SKM-1 (cell line): Measurements from ENCODE around the gene PLXNA4.

ENCODE experiments used
- DNase-seq: peaks from one replicate; lab custom pipeline; 2025; ENCODE audit not compliant: unreplicated experiment; lab: John Stamatoyannopoulos, UW

Gene PLXNA4

DNA sequence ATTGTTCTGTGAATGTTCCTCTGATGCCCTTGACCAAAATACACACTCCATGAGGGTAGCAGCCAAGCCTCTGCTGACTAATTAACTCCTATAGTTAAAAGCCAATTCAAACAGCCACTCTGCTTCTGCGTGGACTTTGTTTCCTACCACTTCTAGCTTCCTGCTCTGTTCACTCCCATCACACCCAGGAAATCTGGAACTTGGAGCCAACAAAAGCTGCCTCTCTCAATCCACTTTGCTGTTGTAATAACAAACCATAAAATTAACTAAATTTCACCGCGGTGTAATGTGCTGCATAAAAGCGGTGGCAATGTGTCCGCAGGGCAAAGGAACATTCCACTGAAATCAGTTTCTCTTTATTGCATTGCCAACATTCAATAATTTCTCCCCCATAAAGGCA lies 239.5 kb downstream of the PLXNA4 start:
- no peak for DNase-seq

DNA sequence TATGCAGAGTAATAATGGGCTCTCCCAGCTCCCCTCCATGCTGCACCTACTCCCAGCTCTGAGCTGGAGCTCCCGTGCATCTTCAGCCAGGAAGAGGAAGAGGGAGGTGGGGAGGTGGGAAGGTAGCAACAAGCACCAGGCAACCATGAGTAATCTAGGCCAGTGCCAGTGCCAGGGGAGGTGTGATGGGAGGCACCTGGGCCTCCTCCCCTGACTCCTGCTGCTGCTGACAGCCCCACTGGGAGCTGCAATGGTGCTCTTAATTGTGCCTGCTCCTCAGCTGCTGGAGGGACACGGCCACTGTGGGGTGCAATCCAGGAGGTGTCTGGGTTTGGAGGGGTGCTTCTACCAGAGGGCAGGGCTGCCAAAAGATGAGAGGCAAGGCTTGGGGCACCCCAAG lies 243.0 kb downstream of the PLXNA4 start:
- DNase-seq = no peak

DNA sequence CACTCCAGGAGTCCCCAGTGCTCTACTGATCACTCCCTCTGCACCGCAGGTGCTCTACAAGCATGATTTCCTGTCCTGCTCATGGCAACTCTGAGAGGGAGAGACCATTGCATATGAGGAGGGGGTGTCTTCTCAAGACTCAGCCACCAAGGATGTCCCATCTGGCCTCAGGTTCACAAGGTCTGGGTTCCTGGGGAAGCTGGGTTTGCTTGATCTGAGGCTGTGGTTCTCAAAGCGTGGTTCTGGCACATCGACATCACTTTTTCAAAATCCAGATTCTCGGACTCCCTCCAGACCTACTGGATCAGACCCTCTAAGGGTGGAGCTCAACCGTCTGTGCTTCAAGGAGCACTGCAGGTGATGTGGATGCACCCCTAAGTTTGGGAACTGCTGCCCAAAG lies 247.5 kb downstream of the PLXNA4 start:
- DNase-seq = no peak

DNA sequence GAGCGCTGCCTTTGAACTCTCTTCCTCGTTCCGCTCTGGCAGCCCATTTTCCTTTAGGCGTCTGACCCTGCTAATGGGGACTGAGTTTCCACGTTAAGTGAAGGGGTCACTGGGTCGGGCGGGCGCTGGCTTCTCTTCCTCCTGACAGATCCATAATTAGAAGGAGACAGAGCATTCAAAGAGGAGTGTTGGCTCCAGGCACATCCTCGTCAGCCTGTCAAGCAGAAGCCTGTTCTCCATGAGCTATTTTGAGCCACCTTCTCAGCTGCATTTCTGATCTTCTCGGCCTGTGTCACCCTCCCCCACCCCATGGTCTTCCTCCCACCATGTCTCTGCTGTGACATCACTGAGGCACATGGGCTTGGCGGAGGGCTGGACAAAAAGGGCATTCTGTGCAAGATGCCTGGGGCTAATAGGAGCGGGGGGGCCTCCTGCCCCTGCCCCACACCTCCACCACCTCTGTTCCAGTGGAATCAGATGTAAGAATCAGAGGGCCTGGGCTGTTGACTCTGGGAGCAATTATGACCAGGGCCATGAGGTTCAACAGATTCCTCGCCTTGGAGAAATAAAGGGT lies 248.1 kb downstream of the PLXNA4 start:
- no peak for DNase-seq

DNA sequence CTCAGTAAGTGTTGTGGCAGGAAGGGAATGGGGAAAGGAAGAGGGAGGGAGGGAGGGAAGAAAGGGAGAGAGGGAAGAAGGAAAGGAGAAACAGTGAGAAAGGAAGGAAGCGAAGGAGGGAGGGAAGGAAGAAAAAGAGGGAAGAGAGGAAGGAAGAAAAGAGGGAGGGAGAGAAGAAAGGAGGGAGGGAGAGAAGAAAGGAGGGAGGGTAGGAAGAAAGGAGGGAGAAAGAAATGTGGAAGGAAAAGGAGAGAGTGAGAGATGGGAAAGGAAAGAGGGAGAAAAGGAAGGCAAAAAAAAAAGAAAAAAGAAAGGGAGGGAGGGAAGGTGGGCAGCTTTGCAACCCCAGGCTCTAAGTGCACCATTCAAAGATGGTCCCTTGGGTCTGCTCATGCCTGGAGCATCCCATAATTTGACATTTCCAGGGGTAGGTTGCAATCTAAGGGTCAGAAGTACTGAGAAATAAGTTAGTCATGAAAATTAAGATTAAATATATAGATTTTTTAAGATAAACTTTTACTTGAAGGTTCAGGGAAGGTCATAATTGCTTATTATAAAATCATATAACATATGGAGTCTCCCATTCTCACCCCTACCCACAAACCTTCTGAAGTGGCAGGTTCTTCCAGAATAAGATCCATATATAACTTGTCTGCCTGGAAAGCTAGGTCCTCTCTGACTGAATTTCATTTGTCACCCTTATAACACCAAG lies 249.2 kb downstream of the PLXNA4 start:
- DNase-seq = no peak

DNA sequence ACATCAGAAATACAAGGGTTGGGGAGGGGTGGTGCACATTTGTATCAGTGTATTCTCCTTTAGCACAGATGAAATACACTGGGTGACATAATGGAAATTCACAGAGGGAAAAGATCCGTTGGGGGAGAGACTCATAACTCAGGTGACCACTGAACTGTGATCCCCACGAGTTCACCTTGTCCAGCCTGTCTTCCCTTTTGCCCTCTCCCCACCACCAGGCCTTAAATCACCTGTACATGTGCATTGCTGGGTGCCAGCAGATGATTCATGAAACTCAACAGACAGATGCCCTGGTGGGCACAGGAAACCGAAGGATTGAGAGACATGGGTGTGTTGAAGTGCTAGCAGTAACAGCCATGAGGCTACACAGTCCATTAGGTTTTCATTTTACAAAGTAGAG lies 253.3 kb downstream of the PLXNA4 start:
- no peak for DNase-seq

DNA sequence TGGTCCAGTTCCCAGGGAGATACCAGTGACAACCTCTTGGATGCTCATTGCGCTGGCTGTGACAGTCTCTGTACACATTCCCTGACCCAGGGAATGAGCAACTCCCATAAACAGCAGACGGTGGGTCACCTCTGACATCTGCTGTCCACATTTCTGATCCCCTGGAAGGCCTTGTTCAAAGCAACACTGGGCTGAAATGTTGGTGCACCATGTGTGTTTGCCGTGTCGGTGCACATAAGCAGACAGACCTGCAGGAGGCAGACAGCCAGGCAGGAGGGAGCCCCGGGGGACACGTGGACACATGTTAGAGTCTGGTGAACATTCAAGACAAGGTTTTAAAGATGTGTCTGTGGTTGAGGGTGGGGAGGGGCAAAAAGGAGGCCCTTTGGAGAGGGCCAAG lies 254.9 kb downstream of the PLXNA4 start:
- DNase-seq = no peak

DNA sequence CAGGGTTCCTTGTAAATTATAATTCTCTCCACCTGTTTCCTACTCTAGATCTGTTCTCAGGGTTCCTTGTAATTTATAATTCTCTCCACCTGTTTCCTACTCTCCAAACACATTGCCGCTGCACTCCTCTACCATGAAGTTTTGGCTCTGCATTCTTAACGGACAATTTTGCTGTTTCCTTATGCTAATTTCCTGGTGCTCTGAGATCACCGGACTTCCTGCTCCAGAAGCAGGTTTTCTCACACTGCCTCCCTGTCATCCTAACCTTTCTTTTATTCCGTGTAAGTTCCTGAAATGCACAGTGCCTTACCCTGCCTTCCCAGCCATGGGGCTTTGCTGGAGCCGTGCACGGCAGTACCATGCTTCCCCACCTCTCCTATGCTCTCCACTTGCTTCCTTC lies 256.8 kb downstream of the PLXNA4 start:
- no peak for DNase-seq

DNA sequence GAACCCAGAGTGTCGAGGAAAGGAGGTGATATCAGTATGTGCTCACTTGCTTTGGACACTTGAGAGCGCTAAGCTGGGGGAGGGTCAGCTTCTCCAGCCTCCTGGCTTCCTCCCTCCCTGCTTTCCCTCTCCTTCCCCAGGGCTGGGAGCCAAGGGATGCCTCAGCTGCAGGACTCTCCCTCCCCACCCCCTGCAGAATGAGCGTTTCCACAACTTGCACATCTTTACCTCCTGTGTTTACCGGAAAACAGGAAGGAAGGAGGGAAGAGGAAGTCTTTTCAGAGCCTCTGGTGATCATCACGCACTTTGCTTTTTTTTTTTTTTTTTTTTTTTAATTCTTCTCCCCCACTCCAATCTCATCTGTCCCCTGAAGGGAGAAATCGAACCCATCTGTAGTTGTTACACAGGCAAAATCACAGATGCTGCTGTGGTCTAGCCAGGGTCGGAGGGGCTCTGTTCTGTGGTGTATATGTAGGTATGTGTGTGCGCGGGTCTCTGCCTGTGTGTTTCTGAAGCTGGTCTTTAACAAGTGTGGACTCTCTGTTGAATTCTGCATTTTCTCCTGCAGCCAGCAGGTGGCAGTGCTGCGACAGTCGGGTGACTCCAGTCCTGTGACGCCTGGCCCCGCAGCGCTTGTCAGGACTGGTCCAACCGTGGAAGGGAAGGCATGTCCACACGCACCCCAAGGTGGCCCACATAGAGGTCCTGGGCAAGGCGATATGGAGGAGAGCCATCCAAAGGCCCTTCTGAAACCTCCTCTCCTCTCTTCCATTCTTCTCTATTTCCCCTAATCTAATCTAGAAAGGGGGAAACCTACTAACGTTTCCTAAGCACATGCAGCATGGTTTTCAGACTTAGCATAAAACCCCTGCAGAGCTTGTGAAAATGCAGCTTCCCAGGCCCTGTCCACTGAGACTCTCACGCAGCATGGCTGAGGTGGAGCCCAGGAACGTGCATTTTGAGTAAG lies 257.6 kb downstream of the PLXNA4 start:
- peak; percentile 76 for DNase-seq

DNA sequence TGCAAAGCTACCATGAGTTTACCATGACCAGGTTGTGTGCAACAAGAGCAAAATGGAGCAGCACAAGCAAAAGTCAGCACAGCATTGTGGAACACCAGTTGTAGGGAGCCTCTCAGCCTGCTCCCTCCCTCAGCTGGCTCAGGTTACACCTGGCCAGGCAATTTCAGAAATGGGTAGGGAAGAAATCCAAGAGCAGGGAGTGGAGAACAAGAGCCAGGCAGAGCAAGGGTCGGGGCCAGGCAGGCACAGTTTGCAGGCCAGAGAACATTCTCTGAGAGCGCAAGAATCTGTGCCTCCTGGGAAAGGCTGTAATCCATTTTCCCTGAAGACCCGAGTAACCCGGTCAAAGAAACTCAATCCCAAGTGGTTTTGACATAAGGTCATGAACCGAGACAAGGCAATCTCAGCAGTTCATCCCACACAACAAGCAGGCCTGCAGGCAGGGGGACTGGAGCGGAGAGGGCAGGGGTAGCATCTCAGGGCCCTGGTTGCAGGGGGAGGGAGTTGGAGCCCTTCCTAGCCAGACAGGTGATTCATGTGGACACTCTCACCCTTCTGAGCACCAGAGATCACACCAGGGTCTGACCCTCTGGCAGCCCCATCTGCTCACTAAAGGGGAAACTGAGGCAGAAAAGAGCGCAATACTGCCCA lies 258.4 kb downstream of the PLXNA4 start:
- no peak for DNase-seq

DNA sequence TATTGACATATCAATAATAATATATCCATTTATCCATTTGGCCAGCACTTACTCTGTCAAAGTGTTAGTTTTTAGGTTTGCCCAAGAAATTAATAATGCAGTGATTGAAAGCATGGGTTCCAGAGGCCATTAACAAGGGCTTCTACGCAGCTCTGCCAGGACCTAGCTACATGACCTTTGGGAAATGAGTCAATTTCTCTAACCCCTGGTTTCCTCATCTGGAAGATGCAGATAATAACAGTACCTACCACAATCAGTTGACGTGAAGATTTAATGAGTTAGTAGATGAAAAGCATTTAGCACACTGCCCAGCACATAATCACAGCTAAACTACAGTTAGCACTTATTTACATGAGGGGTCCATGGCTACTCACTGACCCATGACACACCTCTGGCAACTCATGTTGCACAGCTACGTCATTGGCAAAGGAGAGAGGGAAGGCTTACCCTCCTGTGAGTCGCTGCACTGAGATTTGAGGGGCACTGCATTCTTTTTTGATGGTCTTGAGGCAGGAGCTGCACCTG lies 263.7 kb downstream of the PLXNA4 start:
- no peak for DNase-seq

DNA sequence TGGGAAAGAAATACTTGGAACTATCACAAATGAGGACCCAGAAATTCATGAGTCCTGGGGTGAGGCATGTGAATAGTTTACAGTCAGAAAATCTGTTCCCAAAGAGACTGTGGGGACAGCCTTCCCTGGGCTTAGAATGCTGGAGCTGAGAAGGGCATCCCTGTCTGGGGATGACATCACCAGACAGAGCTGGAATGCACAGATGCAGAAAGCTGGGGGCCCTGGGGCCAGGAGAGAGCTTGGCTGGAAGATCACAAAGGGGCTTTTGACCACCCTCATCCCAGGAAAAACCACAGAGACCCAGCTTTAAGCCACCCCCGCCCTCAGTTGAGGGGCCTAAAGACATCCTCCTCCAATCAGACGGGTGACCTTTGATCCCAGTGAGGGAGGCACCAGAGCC lies 264.5 kb downstream of the PLXNA4 start:
- no peak for DNase-seq

DNA sequence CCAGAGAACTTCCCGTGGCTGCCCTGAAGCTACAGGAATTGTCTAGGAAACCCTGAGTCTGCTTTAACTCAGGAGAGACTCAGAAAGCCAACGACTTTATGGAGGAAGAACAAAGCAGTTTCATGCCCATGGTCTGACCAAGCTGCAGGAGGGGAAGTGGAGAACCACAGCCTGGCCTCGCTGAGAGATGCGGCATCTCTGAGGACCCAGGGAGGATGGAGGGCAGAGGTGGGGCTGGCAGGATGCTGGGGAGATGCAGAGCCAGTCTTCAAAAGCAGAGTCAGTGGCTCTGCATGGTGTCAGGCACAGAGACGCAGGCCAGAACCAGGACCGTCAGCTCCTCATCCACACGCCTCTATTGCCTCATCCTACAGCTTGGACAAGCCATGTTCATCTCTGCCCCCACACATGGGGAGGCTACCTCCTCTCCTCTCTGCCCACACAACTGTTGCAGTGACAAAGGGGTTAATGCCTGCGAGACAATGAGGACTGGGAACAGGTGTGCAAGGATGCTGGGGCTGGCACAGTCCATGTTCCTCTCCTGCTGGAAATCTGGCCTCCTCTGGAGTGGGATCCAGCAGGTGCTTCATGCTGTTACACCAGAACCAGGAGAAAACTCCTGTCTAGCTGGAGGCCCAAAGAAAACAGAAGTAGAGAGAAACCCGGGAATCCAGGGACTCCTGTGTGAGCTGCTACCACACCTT lies 267.0 kb downstream of the PLXNA4 start:
- DNase-seq = no peak

DNA sequence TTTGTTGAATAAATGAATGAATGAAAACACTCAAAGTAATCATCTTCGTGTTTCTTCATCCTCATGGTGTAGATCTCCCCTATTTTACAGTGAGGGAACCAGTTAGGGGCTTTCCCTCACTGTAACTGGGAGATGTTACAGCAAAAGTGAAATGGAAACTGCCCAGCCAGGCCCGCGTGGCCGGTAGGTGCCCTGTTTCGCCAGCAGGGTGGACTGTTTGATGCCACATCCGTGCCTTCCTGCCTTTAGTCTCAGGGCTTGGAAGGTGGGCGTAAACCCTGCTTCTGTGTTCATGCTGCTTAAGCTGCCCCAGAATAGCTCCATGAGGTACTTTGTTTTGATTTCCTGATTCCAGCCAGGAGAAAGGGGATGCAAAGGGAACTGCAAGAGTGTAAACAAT lies 268.8 kb downstream of the PLXNA4 start:
- no peak for DNase-seq

DNA sequence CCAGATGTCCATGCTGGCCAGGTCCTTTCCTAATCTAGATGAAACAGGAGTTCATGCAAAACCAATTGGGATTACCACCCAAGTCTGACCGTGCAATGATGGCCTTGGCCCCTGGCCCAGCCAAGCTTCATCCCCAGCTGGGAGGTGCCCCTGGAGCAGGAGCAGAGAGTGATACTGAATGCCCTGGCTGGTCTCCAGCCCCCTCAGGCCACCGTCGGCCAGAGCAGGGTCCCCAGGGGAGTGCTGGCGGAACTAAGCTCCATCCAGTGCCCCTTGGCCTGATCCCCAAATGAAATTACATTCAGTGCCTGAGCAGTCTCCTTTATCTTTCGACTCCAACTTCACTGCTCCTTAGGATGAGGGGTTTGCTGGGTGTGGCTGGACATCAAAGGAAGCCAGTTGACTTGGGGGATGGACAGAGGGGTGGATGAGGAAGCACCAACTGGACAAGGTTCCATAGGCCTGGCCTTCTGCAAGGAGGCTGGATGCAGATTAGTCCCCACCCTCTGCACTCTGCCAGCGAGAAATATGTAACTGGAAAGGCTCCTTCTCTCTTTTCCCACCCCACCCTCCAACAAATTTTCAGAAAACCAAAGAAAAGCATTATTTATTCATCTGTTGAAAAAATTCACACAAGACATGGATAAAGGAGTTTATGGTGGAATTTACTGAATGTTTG lies 275.5 kb downstream of the PLXNA4 start:
- DNase-seq = no peak

DNA sequence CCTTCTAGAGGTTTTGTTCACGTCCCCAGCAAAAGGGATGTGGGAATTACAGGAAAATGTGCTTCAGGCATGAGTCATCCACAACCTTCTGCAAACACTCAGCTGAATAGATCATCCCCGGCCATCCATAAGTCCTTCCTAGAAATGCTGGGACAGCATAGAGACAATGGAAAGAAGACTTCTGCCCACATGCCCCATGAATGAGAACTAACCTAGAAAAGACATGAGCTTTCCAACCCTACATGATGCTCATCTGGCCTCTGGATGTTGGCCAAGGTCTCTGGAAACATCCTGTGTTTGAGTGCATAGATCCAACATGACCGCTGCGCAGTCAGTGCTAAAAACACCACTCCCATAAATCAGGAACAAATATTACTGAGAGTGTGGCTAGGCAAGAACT lies 277.5 kb downstream of the PLXNA4 start:
- DNase-seq = no peak

DNA sequence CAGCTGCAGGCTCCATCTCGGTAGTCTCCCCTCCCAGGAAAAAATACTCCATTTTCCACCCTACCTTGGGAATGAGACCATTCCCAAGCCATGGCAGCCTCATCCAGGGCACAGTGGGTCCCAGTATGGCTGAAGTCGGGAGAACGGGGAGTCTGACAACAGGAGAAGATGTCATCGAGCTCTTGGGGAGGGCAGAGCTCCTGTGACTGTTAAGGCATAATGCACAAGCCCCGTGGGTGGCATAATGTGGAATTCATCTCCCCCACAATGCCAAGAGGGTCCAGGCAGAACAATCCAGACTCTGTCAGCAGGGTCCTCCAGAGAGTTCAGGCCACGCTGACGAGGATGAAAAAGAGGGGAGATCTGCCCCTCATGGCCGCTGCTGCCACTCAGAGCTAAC lies 279.4 kb downstream of the PLXNA4 start:
- no peak for DNase-seq

DNA sequence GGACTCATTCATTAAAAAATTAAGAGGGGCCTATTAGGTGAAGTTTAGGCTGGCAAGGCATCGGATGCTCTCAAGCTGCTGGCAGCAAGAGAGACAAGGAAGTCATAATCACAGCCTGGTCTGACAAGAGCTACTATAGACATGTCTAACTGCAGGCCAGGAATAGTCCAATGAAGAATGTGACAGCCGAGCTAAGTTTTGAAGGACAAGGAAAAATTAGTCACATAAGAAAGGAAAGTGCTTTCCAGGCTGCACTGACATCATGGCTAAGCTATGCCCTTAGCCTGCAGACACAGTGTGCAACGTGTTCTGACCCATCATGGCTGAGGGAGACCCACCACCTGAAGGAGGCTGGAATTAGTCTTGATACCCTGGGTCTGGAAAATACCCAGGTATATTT lies 281.1 kb downstream of the PLXNA4 start:
- DNase-seq = no peak

DNA sequence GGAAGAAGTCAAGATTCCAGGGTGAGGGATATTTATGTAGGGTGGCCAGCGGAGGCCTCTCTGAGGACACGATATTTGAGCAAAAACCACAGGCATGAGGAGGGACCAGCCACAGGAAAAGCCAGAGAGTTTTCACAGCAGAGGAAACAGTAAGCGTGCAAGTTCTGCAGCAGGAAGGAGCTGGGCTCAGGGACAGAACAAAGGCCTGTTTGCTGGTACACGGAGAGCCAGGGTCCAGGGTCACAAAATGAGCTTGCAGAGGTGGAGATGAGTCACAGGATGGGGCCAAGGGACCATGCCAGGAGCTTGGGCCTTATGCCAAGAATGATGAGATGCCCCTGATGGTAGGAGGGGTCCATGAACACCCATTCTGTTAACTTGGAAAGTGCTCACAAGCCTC lies 283.5 kb downstream of the PLXNA4 start:
- no peak for DNase-seq

DNA sequence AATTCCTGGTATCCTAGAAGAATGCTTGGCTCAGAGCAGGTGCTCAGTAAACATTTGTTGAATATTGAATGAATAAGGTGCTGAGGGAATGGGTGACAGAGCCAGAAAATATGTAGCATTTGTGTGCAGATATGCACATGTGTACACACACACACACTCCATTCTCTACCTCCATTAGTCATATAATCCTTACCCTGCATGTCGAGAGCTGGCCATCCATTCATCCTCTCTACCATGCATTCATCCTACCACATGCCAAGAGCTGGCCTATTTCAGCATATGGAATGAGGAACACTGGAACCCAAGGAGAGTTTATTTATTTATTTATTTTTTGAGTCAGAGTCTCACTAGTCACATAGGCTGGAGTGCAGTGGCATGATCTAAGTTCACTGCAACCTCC lies 284.8 kb downstream of the PLXNA4 start:
- no peak for DNase-seq
